GM23338 (cell line): Measurements from ENCODE around the gene DPYD. TPM values are rescaled to one million over a fixed set of nuclear protein-coding genes. Genes with fewer than 3 reads are reported as not detected.

Experiments
- ATAC-seq: fragments of 200-7000 bp; cut with Tn5 transposase; 3 replicates; pipeline ENCODE4 v1.9.1; 2020
- DNase-seq: peaks from one replicate; pipeline ENCODE4 v3.0.0-alpha.2; 2015; ENCODE audit warnings: low spot score
- H2AFZ ChIP-seq: fragments of 200-600 bp; sonication (generic); 2 replicates; pipeline ENCODE4 v1.8.0; 2016; ENCODE audit warnings: antibody characterized with exemption, mild to moderate bottlenecking, moderate library complexity
- H3F3A ChIP-seq: fragments of 200-600 bp; sonication (generic); replicated peaks from 2 replicates; pipeline ENCODE4 v1.8.0; 2017; ENCODE audit warnings: antibody characterized with exemption, mixed run types, low read depth
- H3K27ac ChIP-seq: fragments of 200-600 bp; sonication (generic); 2 replicates; pipeline ENCODE4 v1.6.1; 2016; ENCODE audit warnings: low read depth
- H3K27me3 ChIP-seq: fragments of 200-600 bp; sonication (generic); 2 replicates; pipeline ENCODE4 v1.8.0; 2016; ENCODE audit warnings: mild to moderate bottlenecking, mixed run types, moderate library complexity; ENCODE audit not compliant: insufficient read depth
- H3K36me3 ChIP-seq: fragments of 200-600 bp; sonication (generic); 2 replicates; pipeline ENCODE4 v1.8.0; 2016; ENCODE audit warnings: mild to moderate bottlenecking; ENCODE audit not compliant: insufficient read depth
- H3K4me1 ChIP-seq: fragments of 200-600 bp; sonication (generic); 2 replicates; pipeline ENCODE4 v1.8.0; 2016; ENCODE audit warnings: mild to moderate bottlenecking, moderate library complexity; ENCODE audit not compliant: insufficient read depth
- H3K4me2 ChIP-seq: fragments of 200-600 bp; sonication (generic); 2 replicates; pipeline ENCODE4 v1.7.1; 2017; ENCODE audit warnings: mixed run types
- H3K4me3 ChIP-seq: fragments of 200-600 bp; sonication (generic); 2 replicates; pipeline ENCODE4 v1.6.1; 2016; ENCODE audit warnings: mixed run types
- H3K79me2 ChIP-seq: fragments of 200-600 bp; sonication (generic); replicated peaks from 2 replicates; pipeline ENCODE4 v1.8.0; 2017; ENCODE audit warnings: mild to moderate bottlenecking; ENCODE audit not compliant: insufficient read depth
- H3K9me2 ChIP-seq: fragments of 200-600 bp; sonication (generic); 2 replicates; pipeline ENCODE4 v1.8.0; 2017; ENCODE audit not compliant: insufficient read depth
- H4K20me1 ChIP-seq: fragments of 200-600 bp; sonication (generic); replicated peaks from 2 replicates; pipeline ENCODE4 v1.8.0; 2017; ENCODE audit warnings: mild to moderate bottlenecking; ENCODE audit not compliant: insufficient read depth
- H3K27ac Mint-ChIP-seq: 2 replicates; pipeline ENCODE4 v1.8.0; 2020; ENCODE audit warnings: inconsistent platforms, mild to moderate bottlenecking, moderate library complexity, mixed read lengths
- H3K27me3 Mint-ChIP-seq: 3 replicates; pipeline ENCODE4 v1.8.0; 2022; ENCODE audit warnings: low read depth, mild to moderate bottlenecking, moderate library complexity, mixed read lengths, inconsistent platforms; ENCODE audit not compliant: insufficient read depth, poor library complexity
- H3K36me3 Mint-ChIP-seq: 3 replicates; pipeline ENCODE4 v1.8.0; 2021; ENCODE audit warnings: low read depth, mild to moderate bottlenecking, inconsistent platforms, moderate library complexity, mixed read lengths
- H3K4me1 Mint-ChIP-seq: 3 replicates; pipeline ENCODE4 v1.8.0; 2020; ENCODE audit warnings: mild to moderate bottlenecking, inconsistent platforms, mixed read lengths
- H3K4me3 Mint-ChIP-seq: 3 replicates; pipeline ENCODE4 v1.8.0; 2021; ENCODE audit warnings: moderate library complexity, mild to moderate bottlenecking, inconsistent platforms, mixed read lengths
- H3K9me3 Mint-ChIP-seq: 3 replicates; pipeline ENCODE4 v1.8.0; 2020; ENCODE audit warnings: moderate library complexity, mild to moderate bottlenecking, inconsistent platforms, mixed read lengths
- CREB1 ChIP-seq: fragments of 250-450 bp; sonication (Bioruptor Pico); IDR thresholded peaks from 2 replicates; pipeline ENCODE4 v1.5.0; 2020; ENCODE audit warnings: low read depth, mild to moderate bottlenecking, moderate library complexity
- CTCF ChIP-seq, 2 experiments: fragments of 200-600 bp in 1 of 2; sonication (generic) in 1 of 2; conservative IDR thresholded peaks; 2 replicates each; pipeline versions ENCODE4 v1.5.1 to v1.6.1; 2016 to 2017; ENCODE audit warnings: antibody characterized with exemption in 2 of 2, low read depth in 2 of 2, mild to moderate bottlenecking in 2 of 2, moderate library complexity in 1 of 2
- ETS1 ChIP-seq: IDR thresholded peaks from 2 replicates; pipeline ENCODE4 v1.6.1; 2016; ENCODE audit warnings: antibody characterized with exemption
- EZH2 ChIP-seq: fragments of 200-600 bp; sonication (generic); IDR thresholded peaks from one replicate; pipeline ENCODE4 v1.8.0; 2017; ENCODE audit warnings: antibody characterized with exemption, mild to moderate bottlenecking, low read depth; ENCODE audit not compliant: unreplicated experiment
- EZH2phosphoT487 ChIP-seq: fragments of 200-600 bp; sonication (generic); IDR thresholded peaks from one replicate; pipeline ENCODE4 v1.8.1; 2018; ENCODE audit warnings: antibody characterized with exemption; ENCODE audit not compliant: unreplicated experiment
- JUNB ChIP-seq: IDR thresholded peaks from one replicate; pipeline ENCODE4 v1.6.1; 2016; ENCODE audit warnings: antibody characterized with exemption; ENCODE audit not compliant: unreplicated experiment
- NANOG ChIP-seq: IDR thresholded peaks from 2 replicates; pipeline ENCODE4 v1.6.1; 2016; ENCODE audit warnings: antibody characterized with exemption, borderline replicate concordance
- POLR2AphosphoS5 ChIP-seq: IDR thresholded peaks from 2 replicates; pipeline ENCODE4 v1.6.1; 2016; ENCODE audit warnings: antibody characterized with exemption, low read depth
- REST ChIP-seq: IDR thresholded peaks from one replicate; pipeline ENCODE4 v1.6.1; 2018; ENCODE audit warnings: antibody characterized with exemption; ENCODE audit not compliant: unreplicated experiment
- STAT1 ChIP-seq: IDR thresholded peaks from one replicate; pipeline ENCODE4 v1.6.1; 2016; ENCODE audit warnings: antibody characterized with exemption; ENCODE audit not compliant: unreplicated experiment
- ZNF114 ChIP-seq: fragments of 250-450 bp; sonication (Bioruptor Pico); IDR thresholded peaks from 2 replicates; pipeline ENCODE4 v1.5.0; 2020; ENCODE audit warnings: mild to moderate bottlenecking, moderate library complexity
- ZNF331 ChIP-seq: fragments of 250-450 bp; sonication (Bioruptor Pico); IDR thresholded peaks from 2 replicates; pipeline ENCODE4 v1.5.0; 2020; ENCODE audit warnings: low read depth, mild to moderate bottlenecking, moderate library complexity
- polyA plus RNA-seq: library from polyadenylated mRNA; unstranded; fragments of >200 nt; fragmentation: Nextera tagmentation; extraction: Ambion mirVana; gene quantifications from 2 replicates; pipeline ENCODE4 v1.2.1, GENCODE V29; 2016
- total RNA-seq: library from RNA; depleted of rRNA; stranded (reverse); fragments of >200 nt; shearing (Covaris generic); gene quantifications from 2 replicates; pipeline ENCODE4 v1.2.3, GENCODE V29; 2014

DPYD gene
- total and polyA plus RNA-seq, 2 experiments from 2014 or later, result 0.50 to 1.6 TPM

- TF ChIP-seq REST (no peak), STAT1 (no peak), CTCF (conservative IDR thresholded peaks at IDR 0.05; ENCODE audit: low read depth in 2 of 2) (no peak), POLR2AphosphoS5 (no peak)
Observed at GRCh38 chr1:97806326-97806725, 114.5 kb downstream of the DPYD start (continued).

- no peak overlapping the region for H2AFZ ChIP-seq
Observed at GRCh38 chr1:97805093-97805492, 115.7 kb downstream of the DPYD start.

GRCh38 chr1:97803026-97803425 lies 117.8 kb downstream of the DPYD start:
- Histone ChIP-seq H2AFZ (no peak overlapping the region), H3K36me3 (no peaks in the 10 kb centered on the region), H3F3A (no peaks in the 10 kb centered on the region), H3K4me1 (no peaks in the 10 kb centered on the region), H3K79me2 (no peaks in the 10 kb centered on the region), H3K4me2 (no peak overlapping the region), H3K9me2 (no peaks in the 10 kb centered on the region), H3K27ac (no peak overlapping the region), H4K20me1 (no peaks in the 10 kb centered on the region), H3K4me3 (no peak overlapping the region), H3K27me3 (no peaks in the 10 kb centered on the region)
- no peaks in the 10 kb centered on the region for H3K9me3 Mint-ChIP-seq
- H3K27me3 Mint-ChIP-seq, result no peaks in the 10 kb centered on the region
- H3K4me3 Mint-ChIP-seq, result no peak overlapping the region
- no peak for TF ChIP-seq ZNF114 (CRISPR knock-in tag)
- TF ChIP-seq REST, result no peak
- TF ChIP-seq EZH2phosphoT487, result no peak
- TF ChIP-seq EZH2, result no peak
- TF ChIP-seq CREB1 (CRISPR knock-in tag), result no peak
- no peak for TF ChIP-seq ZNF331
- no peak for TF ChIP-seq JUNB
- TF ChIP-seq POLR2AphosphoS5, result no peak
- TF ChIP-seq NANOG, result no peak
- no peaks in the 10 kb centered on the region for H3K36me3 Mint-ChIP-seq
- DNase-seq (no peak), ATAC-seq (no peak)
- no peak overlapping the region for H3K27ac Mint-ChIP-seq
- H3K4me1 Mint-ChIP-seq, result 0 out of 3 replicates have a peak, but pooled peaks cover 3% of the 10 kb centered on the region

More at GRCh38 chr1:97805093-97805492, 115.7 kb downstream of the DPYD start:
- Mint-ChIP-seq H3K4me3 (no peak overlapping the region), H3K36me3 (no peaks in the 10 kb centered on the region; the same call in 2 of the 3 replicates), H3K9me3 (no peaks in the 10 kb centered on the region), H3K27ac (peak overlapping the region; percentile 26; the same call in 1 of the 2 replicates), H3K27me3 (no peaks in the 10 kb centered on the region), H3K4me1 (0 out of 3 replicates have a peak, but pooled peaks cover 3% of the 10 kb centered on the region)
- Histone ChIP-seq H3K9me2 (no peaks in the 10 kb centered on the region), H3K27ac (no peak overlapping the region), H3K36me3 (no peaks in the 10 kb centered on the region), H3K4me3 (no peak overlapping the region), H3F3A (no peaks in the 10 kb centered on the region), H3K27me3 (no peaks in the 10 kb centered on the region), H4K20me1 (no peaks in the 10 kb centered on the region), H3K4me2 (no peak overlapping the region), H3K4me1 (no peaks in the 10 kb centered on the region), H3K79me2 (no peaks in the 10 kb centered on the region)
- DNase-seq, result no peak
- ATAC-seq, result no peak
- TF ChIP-seq ETS1, result no peak
